ENCODE data around the gene MXRA7.
"Not testable (repeated sequence)": the region's sequence is repeated elsewhere in the genome, so short reads cannot be mapped to it uniquely, and the experiment has no call there.

MXRA7 gene

GRCh38 chr17:76716146-76716838, 5.5 kb upstream of the MXRA7 start:
- DNase-seq (ENCODE audit: low spot score): peak; percentile 84

GRCh38 chr17:76715496-76715830, 4.7 kb upstream of the MXRA7 start:
- no peak for DNase-seq (ENCODE audit: low spot score)

GRCh38 chr17:76714822-76715495, 4.2 kb upstream of the MXRA7 start:
- peak; percentile 78 for DNase-seq (ENCODE audit: low spot score)

- no peak for DNase-seq (ENCODE audit: low spot score)
Observed at GRCh38 chr17:76714336-76714735, 3.6 kb upstream of the MXRA7 start.

- DNase-seq (ENCODE audit: low spot score): no peak
Observed at GRCh38 chr17:76713765-76714164, 3.0 kb upstream of the MXRA7 start.

- not testable (repeated sequence) for DNase-seq (ENCODE audit: low spot score)
Observed at GRCh38 chr17:76712321-76712720, 1.6 kb upstream of the MXRA7 start.

- not testable (repeated sequence) for DNase-seq (ENCODE audit: low spot score)
Observed at GRCh38 chr17:76709951-76710862, 558 bp downstream of the MXRA7 start.

GRCh38 chr17:76709077-76709950, 1.5 kb downstream of the MXRA7 start:
- no peak for DNase-seq (ENCODE audit: low spot score)

GRCh38 chr17:76707985-76708807, 2.6 kb downstream of the MXRA7 start:
- DNase-seq (ENCODE audit: low spot score): no peak

GRCh38 chr17:76706817-76707216, 3.9 kb downstream of the MXRA7 start:
- no peak for DNase-seq (ENCODE audit: low spot score)

GRCh38 chr17:76704805-76705204, 6.0 kb downstream of the MXRA7 start:
- no peak for DNase-seq (ENCODE audit: low spot score)

GRCh38 chr17:76702941-76703637, 7.7 kb downstream of the MXRA7 start:
- no peak for DNase-seq (ENCODE audit: low spot score)

GRCh38 chr17:76702076-76702475, 8.7 kb downstream of the MXRA7 start:
- no peak for DNase-seq (ENCODE audit: low spot score)

- DNase-seq (ENCODE audit: low spot score): no peak
Observed at GRCh38 chr17:76701471-76701967, 9.2 kb downstream of the MXRA7 start.

GRCh38 chr17:76700617-76701470, 9.9 kb downstream of the MXRA7 start:
- no peak for DNase-seq (ENCODE audit: low spot score)

- DNase-seq (ENCODE audit: low spot score): no peak
Observed at GRCh38 chr17:76700270-76700616, 10.5 kb downstream of the MXRA7 start.

GRCh38 chr17:76698466-76698977, 12.2 kb downstream of the MXRA7 start:
- not testable (repeated sequence) for DNase-seq (ENCODE audit: low spot score)

GRCh38 chr17:76697702-76698465, 12.9 kb downstream of the MXRA7 start:
- DNase-seq (ENCODE audit: low spot score): no peak

Measured in CD4-positive, alpha-beta T cell treated with Interleukin-15 for 4 hours (primary cell).